Measurements from ENCODE around the gene ERVV-1. TPM values are rescaled to one million over a fixed set of nuclear protein-coding genes. Genes with fewer than 3 reads are reported as not detected.

The ERVV-1 gene
- polyA plus RNA-seq, 1 of the 3 experiments (the other 2 are of a cell fraction): not detected

- H4K20me1 ChIP-seq (ENCODE audit: insufficient read depth): no peaks in the 10 kb centered on the region
- peak; percentile 39; the same call in 1 of the 2 replicates for TF ChIP-seq RXRA (IDR thresholded peaks at IDR 0.05; ENCODE audit: borderline replicate concordance, low read depth)
- no peak for TF ChIP-seq CHD2 (IDR thresholded peaks at IDR 0.05; ENCODE audit: low read length, partially characterized antibody)
- TF ChIP-seq TCF12 (IDR thresholded peaks at IDR 0.05): peak; percentile 47; the same call in 1 of the 2 replicates
- TF ChIP-seq USF1 (IDR thresholded peaks at IDR 0.05; ENCODE audit: borderline replicate concordance, low read depth): no peak
- peak; percentile 66 for TF ChIP-seq NFIC (IDR thresholded peaks at IDR 0.05; ENCODE audit: borderline replicate concordance)
- TF ChIP-seq FOSL2 (IDR thresholded peaks at IDR 0.05; ENCODE audit: borderline replicate concordance, low read depth): peak; percentile 89
- 0 out of 2 replicates have a peak, but pooled peaks have one; percentile 10 for TF ChIP-seq ELF1 (IDR thresholded peaks at IDR 0.05)
- TF ChIP-seq PBX3 (IDR thresholded peaks at IDR 0.05): peak; percentile 37
- no peak for TF ChIP-seq RFX5 (IDR thresholded peaks at IDR 0.05; ENCODE audit: low read length)
- TF ChIP-seq JUND (IDR thresholded peaks at IDR 0.05): peak; percentile 77
- TF ChIP-seq TEAD4 (IDR thresholded peaks at IDR 0.05; ENCODE audit: borderline replicate concordance, insufficient read depth): no peak
- no peak overlapping the region for H3K9ac ChIP-seq
- 23% methylated on average over 2 of the region's 2 CpGs for WGBS (ENCODE audit: low lambda C conversion rate)
- peaks cover 3% of the 10 kb centered on the region for H3F3A ChIP-seq (replicated peaks; ENCODE audit: insufficient read depth)
- H3K36me3 ChIP-seq (replicated peaks in 1 of 2; ENCODE audit: control insufficient read depth in 1 of 2, insufficient read depth in 2 of 2, low read length in 1 of 2): no peaks in the 10 kb centered on the region
- no peaks in the 10 kb centered on the region for H3K9me3 ChIP-seq
- no peak overlapping the region for H2AFZ ChIP-seq (ENCODE audit: low read depth)
- H3K4me1 ChIP-seq (ENCODE audit: control insufficient read depth in 1 of 2, insufficient read depth in 2 of 2, low read depth in 1 of 2, low read length in 1 of 2): peaks cover 3 to 4% of the 10 kb centered on the region in 2 experiments; a peak in 2 of 4 replicates
- H3K27me3 ChIP-seq (ENCODE audit: insufficient read depth): no peaks in the 10 kb centered on the region
- CTCF ChIA-PET: no interaction called here
- H3K27ac ChIP-seq (ENCODE audit: low read depth in 2 of 2, low read length in 1 of 2): peak overlapping the region in 1 of 2 experiments; percentile 74; a peak in 2 of 4 replicates
- H3K4me3 ChIP-seq (ENCODE audit: low read depth in 2 of 2, low read length in 1 of 2): no peak overlapping the region
- no peak for DNase-seq
- H3K9me2 ChIP-seq: no peaks in the 10 kb centered on the region
- H3K4me2 ChIP-seq: peak overlapping the region; percentile 23; the same call in 1 of the 2 replicates
- POLR2A ChIA-PET: no interaction called here
- H3K79me2 ChIP-seq (ENCODE audit: insufficient read depth): no peaks in the 10 kb centered on the region
These were observed 22.2 kb upstream of the ERVV-1 start for GRCh38 chr19:52991484-52991883.

- Histone ChIP-seq H3K4me3 (ENCODE audit: low read depth in 2 of 2, low read length in 1 of 2) (peak overlapping the region; percentile 47 to 61; a peak in 3 of 4 replicates), H3K9ac (0 out of 2 replicates have a peak overlapping the region, but pooled peaks have one; percentile 14), H3K27ac (ENCODE audit: low read depth in 2 of 2, low read length in 1 of 2) (peak overlapping the region in 1 of 2 experiments; percentile 74; a peak in 1 of 4 replicates), H3K9me2 (no peaks in the 10 kb centered on the region), H3F3A (replicated peaks; ENCODE audit: insufficient read depth) (peaks cover 3% of the 10 kb centered on the region), H2AFZ (ENCODE audit: low read depth) (peak overlapping the region; percentile 51; the same call in 1 of the 2 replicates), H4K20me1 (ENCODE audit: insufficient read depth) (no peaks in the 10 kb centered on the region), H3K79me2 (ENCODE audit: insufficient read depth) (no peaks in the 10 kb centered on the region), H3K36me3 (replicated peaks in 1 of 2; ENCODE audit: control insufficient read depth in 1 of 2, insufficient read depth in 2 of 2, low read length in 1 of 2) (no peaks in the 10 kb centered on the region), H3K4me2 (peak overlapping the region; percentile 72), H3K27me3 (ENCODE audit: insufficient read depth) (no peaks in the 10 kb centered on the region), H3K4me1 (ENCODE audit: control insufficient read depth in 1 of 2, insufficient read depth in 2 of 2, low read depth in 1 of 2, low read length in 1 of 2) (peaks cover 3 to 4% of the 10 kb centered on the region in 2 experiments; a peak in 2 of 4 replicates), H3K9me3 (no peaks in the 10 kb centered on the region)
- 58% methylated on average over 26 of the region's 26 CpGs for WGBS (ENCODE audit: low lambda C conversion rate)
- ChIA-PET POLR2A (interaction anchor here (0.6 kb wide), 1 partner anchor 52 kb away, joined by 3 read pairs; the partner anchor contains the start of gene ERVV-2), CTCF (no interaction called here)
- peak; percentile 42 for DNase-seq
- TF ChIP-seq RAD21 (IDR thresholded peaks at IDR 0.05; ENCODE audit: low read length) (no peak), ZBTB33 (IDR thresholded peaks at IDR 0.05; ENCODE audit: borderline replicate concordance, low read depth) (no peak), REST (IDR thresholded peaks at IDR 0.05; ENCODE audit: low read depth, low read length) (no peak), CTCF (IDR thresholded peaks at IDR 0.05) (no peak), FOXM1 (IDR thresholded peaks at IDR 0.05; ENCODE audit: low read depth) (no peak), GATA2 (CRISPR knock-in tag; IDR thresholded peaks at IDR 0.05) (no peak)
These were observed 21.4 kb upstream of the ERVV-1 start for GRCh38 chr19:52992109-52993004.

Measured in SK-N-SH (cell line).